HepG2 (cell line): ENCODE data around the gene ACAP3. TPM values are rescaled to one million over a fixed set of nuclear protein-coding genes. Genes with fewer than 3 reads are reported as not detected.

Experiments
- AGO2 ChIP-seq: fragments of 200-400 bp; formaldehyde crosslinking; optimal IDR thresholded peaks from 2 replicates; pipeline ENCODE3; 2017; ENCODE audit warnings: mild to moderate bottlenecking, low read depth, low read length, moderate library complexity
- AHR ChIP-seq: IDR thresholded peaks from 2 replicates; pipeline ENCODE4 v1.6.1; 2018; ENCODE audit warnings: missing genetic modification reagents, missing compliant biosample characterization
- ATF2 ChIP-seq: sonication (generic); formaldehyde crosslinking; IDR thresholded peaks from 2 replicates; pipeline ENCODE4 v1.4.0; 2020; ENCODE audit warnings: missing genetic modification reagents
- BORCS8-MEF2B ChIP-seq: sonication (generic); formaldehyde crosslinking; IDR thresholded peaks from 2 replicates; pipeline ENCODE4 v1.8.0; 2022; ENCODE audit warnings: mild to moderate bottlenecking, missing genetic modification reagents
- CCAR2 ChIP-seq: fragments of 200-400 bp; formaldehyde crosslinking; optimal IDR thresholded peaks from 2 replicates; pipeline ENCODE3; 2018; ENCODE audit warnings: low read depth, mild to moderate bottlenecking, low read length, moderate library complexity
- HCFC1 ChIP-seq: fragments of 150-350 bp; IDR thresholded peaks from 2 replicates; pipeline ENCODE4 v1.6.1; 2014; ENCODE audit warnings: low read depth, low read length
- HMGXB4 ChIP-seq, 2 experiments: sonication (generic) in 1 of 2; formaldehyde crosslinking in 1 of 2; IDR thresholded peaks; 2 replicates each; pipeline versions ENCODE4 v1.4.0 to v1.6.1; 2018 to 2020; ENCODE audit warnings: missing genetic modification reagents in 2 of 2, borderline replicate concordance in 1 of 2, low read depth in 1 of 2, mild to moderate bottlenecking in 1 of 2, missing biosample characterization in 1 of 2
- HNF4A ChIP-seq: sonication (generic); formaldehyde crosslinking; IDR thresholded peaks from 2 replicates; pipeline ENCODE4 v1.4.0; 2020; ENCODE audit warnings: missing genetic modification reagents
- KLF15 ChIP-seq: sonication (generic); formaldehyde crosslinking; IDR thresholded peaks from 2 replicates; pipeline ENCODE4 v1.8.1; 2023; ENCODE audit warnings: borderline replicate concordance, mild to moderate bottlenecking, inconsistent platforms, missing genetic modification reagents, mixed read lengths
- NR2F2 ChIP-seq: IDR thresholded peaks from 2 replicates; pipeline ENCODE4 v1.6.1; 2012; ENCODE audit warnings: low read depth, inconsistent platforms, borderline replicate concordance
- RFX1 ChIP-seq: fragments of 450-650 bp; IDR thresholded peaks from 2 replicates; pipeline ENCODE4 v1.6.1; 2017
- RXRA ChIP-seq: sonication (generic); formaldehyde crosslinking; IDR thresholded peaks from 2 replicates; pipeline ENCODE4 v1.5.1; 2020; ENCODE audit warnings: missing genetic modification reagents
- SAP130 ChIP-seq: IDR thresholded peaks from 2 replicates; pipeline ENCODE4 v1.6.1; 2016; ENCODE audit warnings: low read depth
- SMAD3 ChIP-seq: sonication (generic); formaldehyde crosslinking; IDR thresholded peaks from 2 replicates; pipeline ENCODE4 v1.4.0; 2020; ENCODE audit warnings: missing genetic modification reagents
- SSRP1 ChIP-seq: IDR thresholded peaks from 2 replicates; pipeline ENCODE4 v1.6.1; 2016; ENCODE audit warnings: control low read depth
- TARDBP ChIP-seq: sonication (generic); formaldehyde crosslinking; IDR thresholded peaks from 2 replicates; pipeline ENCODE4 v1.8.0; 2022; ENCODE audit warnings: mild to moderate bottlenecking, missing genetic modification reagents
- THAP7 ChIP-seq: sonication (generic); formaldehyde crosslinking; IDR thresholded peaks from 2 replicates; pipeline ENCODE4 v1.8.1; 2023; ENCODE audit warnings: mild to moderate bottlenecking, missing genetic modification reagents
- ZBTB4 ChIP-seq: sonication (generic); formaldehyde crosslinking; IDR thresholded peaks from 2 replicates; pipeline ENCODE4 v1.4.0; 2020; ENCODE audit warnings: missing genetic modification reagents, mild to moderate bottlenecking, borderline replicate concordance
- ZFP90 ChIP-seq: sonication (generic); formaldehyde crosslinking; IDR thresholded peaks from 2 replicates; pipeline ENCODE4 v1.8.0; 2022; ENCODE audit warnings: missing genetic modification reagents, mild to moderate bottlenecking, inconsistent platforms, borderline replicate concordance
- ZFX ChIP-seq: sonication (generic); formaldehyde crosslinking; IDR thresholded peaks from 2 replicates; pipeline ENCODE4 v1.4.0; 2020; ENCODE audit warnings: mild to moderate bottlenecking, low read depth, missing genetic modification reagents, moderate library complexity
- ZNF121 ChIP-seq: sonication (generic); formaldehyde crosslinking; IDR thresholded peaks from 2 replicates; pipeline ENCODE4 v1.5.0; 2020; ENCODE audit warnings: mild to moderate bottlenecking, missing genetic modification reagents
- ZNF576 ChIP-seq: sonication (generic); formaldehyde crosslinking; IDR thresholded peaks from 2 replicates; pipeline ENCODE4 v1.4.0; 2020; ENCODE audit warnings: mild to moderate bottlenecking, missing genetic modification reagents
- polyA plus RNA-seq, 8 experiments: library from polyadenylated mRNA; depleted of rRNA in 3 of 8; stranded (reverse) in 7 of 8; unstranded in 1 of 8; fragments of >200 nt; fragmentation: Illumina TruSeq in 4 of 8; extraction: Trizol in 4 of 8; gene quantifications; 2 replicates each; pipeline versions ENCODE4 v1.2.1 to v1.2.3, GENCODE V29; 2011 to 2016; ENCODE audit warnings: low read depth in 4 of 8, missing spikeins in 1 of 8, mixed read lengths in 1 of 8; ENCODE audit not compliant: insufficient read depth in 1 of 8
- total RNA-seq, 5 experiments: library from RNA; depleted of rRNA; stranded (reverse); fragments of >200 nt; fragmentation: Illumina TruSeq; extraction: Trizol; gene quantifications; 2 replicates each; pipeline ENCODE4 v1.2.3, GENCODE V29; 2016; ENCODE audit warnings: low read depth in 1 of 5

ACAP3 gene
- total and polyA plus RNA-seq, 2 of the 13 experiments (the other 11 are each of a cell fraction or from before 2014, with no cell fraction given) = 29.4 to 50.8 TPM

GRCh38 chr1:1304331-1305299, 3.1 kb downstream of the ACAP3 start (continued):
- TF ChIP-seq ZNF576 (CRISPR knock-in tag) (no peak), NR2F2 (no peak), CCAR2 (peak; percentile 14), ZBTB4 (CRISPR knock-in tag) (peak; percentile 15; the same call in 1 of the 2 replicates), HNF4A (CRISPR knock-in tag) (no peak), AGO2 (peak; percentile 63), ZFP90 (CRISPR knock-in tag) (0 out of 2 replicates have a peak, but pooled peaks have one; percentile 23), ZFX (CRISPR knock-in tag) (peak; percentile 68), AHR (CRISPR knock-in tag) (no peak), ATF2 (peak; percentile 98), SAP130 (CRISPR knock-in tag) (peak; percentile 7), SSRP1 (CRISPR knock-in tag) (0 out of 2 replicates have a peak, but pooled peaks have one; percentile 39), RFX1 (no peak), BORCS8-MEF2B (no peak; the same call in 1 of the 2 replicates), HCFC1 (no peak), RXRA (CRISPR knock-in tag) (0 out of 2 replicates have a peak, but pooled peaks have one; percentile 5), HMGXB4 (CRISPR knock-in tag; IDR thresholded peaks at IDR 0.05; ENCODE audit: borderline replicate concordance in 1 of 2, low read depth in 1 of 2) (no peak; a peak in 1 of 4 replicates), ZNF121 (peak; percentile 35), KLF15 (CRISPR knock-in tag) (no peak), THAP7 (CRISPR knock-in tag) (0 out of 2 replicates have a peak, but pooled peaks have one; percentile 35), SMAD3 (no peak), TARDBP (CRISPR knock-in tag) (peak; percentile 78)
